HEK293T (cell line): Measurements from ENCODE around the gene PPM1H.

Experiments used
- CTCF ChIA-PET: fragments of 350-600 bp; formaldehyde crosslinking; extraction: SDS; loops from one replicate; lab custom pipeline; 2021; ENCODE audit warnings: antibody characterized with exemption, inconsistent platforms; lab: Yijun Ruan, JAX
- POLR2A ChIA-PET: fragments of 350-600 bp; formaldehyde crosslinking; extraction: SDS; loops from one replicate; lab custom pipeline; 2020; ENCODE audit warnings: antibody characterized with exemption, inconsistent platforms; lab: Yijun Ruan, JAX
- DNase-seq: peaks from one replicate; pipeline ENCODE4 v3.0.0; 2012; ENCODE audit warnings: mixed read lengths; ENCODE audit errors: extremely low spot score
- ARNT ChIP-seq: fragments of 450-650 bp; IDR thresholded peaks from 2 replicates; pipeline ENCODE4 v1.6.1; 2017; ENCODE audit warnings: mild to moderate bottlenecking
- BHLHE40 ChIP-seq: fragments of 450-650 bp; IDR thresholded peaks from 2 replicates; pipeline ENCODE4 v1.6.1; 2016; ENCODE audit warnings: mild to moderate bottlenecking, moderate library complexity, borderline replicate concordance
- CTBP1 ChIP-seq: fragments of 450-650 bp; IDR thresholded peaks from 2 replicates; pipeline ENCODE4 v1.6.1; 2016; ENCODE audit warnings: borderline replicate concordance
- ELF4 ChIP-seq: fragments of 450-650 bp; IDR thresholded peaks from 2 replicates; pipeline ENCODE4 v1.6.1; 2017; ENCODE audit warnings: antibody characterized with exemption
- FOXA1 ChIP-seq: fragments of 450-650 bp; IDR thresholded peaks from 2 replicates; pipeline ENCODE4 v1.6.1; 2016; ENCODE audit warnings: mild to moderate bottlenecking
- FOXK2 ChIP-seq: fragments of 450-650 bp; IDR thresholded peaks from 2 replicates; pipeline ENCODE4 v1.6.1; 2016; ENCODE audit warnings: mild to moderate bottlenecking
- FOXM1 ChIP-seq: fragments of 450-650 bp; IDR thresholded peaks from 2 replicates; pipeline ENCODE4 v1.6.1; 2017; ENCODE audit warnings: mild to moderate bottlenecking, borderline replicate concordance
- HDGF ChIP-seq: fragments of 450-650 bp; IDR thresholded peaks from 2 replicates; pipeline ENCODE4 v1.6.1; 2017; ENCODE audit warnings: antibody characterized with exemption, borderline replicate concordance
- L3MBTL2 ChIP-seq: fragments of 450-650 bp; conservative IDR thresholded peaks from 2 replicates; pipeline ENCODE4 v1.6.1; 2016; ENCODE audit warnings: mild to moderate bottlenecking
- LEF1 ChIP-seq: fragments of 450-650 bp; IDR thresholded peaks from 2 replicates; pipeline ENCODE4 v1.6.1; 2017; ENCODE audit warnings: mild to moderate bottlenecking, borderline replicate concordance
- NFRKB ChIP-seq: fragments of 450-650 bp; IDR thresholded peaks from 2 replicates; pipeline ENCODE4 v1.6.1; 2016; ENCODE audit warnings: mild to moderate bottlenecking, moderate library complexity
- SP1 ChIP-seq: fragments of 450-650 bp; IDR thresholded peaks from 2 replicates; pipeline ENCODE4 v1.6.1; 2017
- SUZ12 ChIP-seq: fragments of 450-650 bp; IDR thresholded peaks from 2 replicates; pipeline ENCODE4 v1.6.1; 2016; ENCODE audit warnings: mild to moderate bottlenecking
- TARDBP ChIP-seq: fragments of 450-650 bp; IDR thresholded peaks from 2 replicates; pipeline ENCODE4 v1.6.1; 2016
- ZNF384 ChIP-seq: fragments of 450-650 bp; IDR thresholded peaks from 2 replicates; pipeline ENCODE4 v1.6.1; 2016
- TF ChIP-seq, protein P1 (sequence below): fragments of 450-650 bp; IDR thresholded peaks from 2 replicates; pipeline ENCODE4 v1.6.1; 2016

The PPM1H gene

DNA sequence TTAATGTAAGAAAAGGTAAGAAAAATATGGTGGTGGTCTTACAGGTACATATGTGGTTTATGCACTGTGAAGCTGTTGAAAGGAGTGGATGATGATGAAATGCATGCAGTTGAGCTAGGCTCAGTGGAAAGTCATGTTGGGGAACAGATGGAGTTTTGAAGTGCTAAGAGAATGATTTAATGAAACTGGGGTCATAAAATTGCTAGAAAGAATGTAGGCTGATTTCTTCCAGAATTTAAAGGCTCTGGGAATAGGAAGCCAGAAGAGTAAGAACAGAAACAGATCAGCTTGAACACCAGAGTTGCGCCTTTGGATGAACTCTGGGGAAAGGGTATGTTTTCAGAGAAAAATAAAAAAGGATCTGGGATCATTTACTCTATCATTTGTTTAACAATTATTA, 321.9 kb downstream of the PPM1H start:
- POLR2A ChIA-PET = interaction anchor here (0.6 kb wide), 1 partner anchor 10 kb away, joined by 3 read pairs; no protein-coding TSS in a partner anchor
- CTCF ChIA-PET = no interaction called here
- TF ChIP-seq ZNF384 = no peak
- TF ChIP-seq LEF1 = no peak
- TF ChIP-seq BHLHE40 = no peak
- TF ChIP-seq FOXK2 = no peak
- TF ChIP-seq ARNT = no peak
- TF ChIP-seq SP1 = no peak
- no peak for TF ChIP-seq TARDBP
- TF ChIP-seq NFRKB = no peak
- no peak for TF ChIP-seq SUZ12
- no peak for TF ChIP-seq ELF4
- no peak for DNase-seq

DNA sequence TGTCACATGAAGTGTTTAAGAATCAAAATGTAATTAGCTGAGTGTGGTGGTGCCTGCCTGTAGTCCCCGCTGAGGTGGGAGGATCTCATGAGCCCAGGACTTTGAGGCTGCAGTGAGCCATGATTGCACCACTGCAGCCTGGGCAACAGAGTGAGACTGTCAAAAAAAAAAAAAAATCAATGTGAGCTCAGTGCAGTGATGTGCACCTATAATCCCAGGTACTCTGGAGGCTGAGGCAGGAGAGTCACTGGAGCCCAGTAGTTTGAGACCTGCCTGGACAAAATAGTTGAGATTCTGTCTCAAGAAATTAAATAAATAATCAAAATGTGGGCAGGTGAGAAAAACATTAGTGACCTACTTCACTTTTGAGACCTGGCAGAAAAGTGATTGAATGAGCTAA, 328.3 kb downstream of the PPM1H start:
- TF ChIP-seq FOXM1 (no peak), ZNF384 (peak; percentile 44; the same call in 1 of the 2 replicates)
- no peak for DNase-seq

DNA sequence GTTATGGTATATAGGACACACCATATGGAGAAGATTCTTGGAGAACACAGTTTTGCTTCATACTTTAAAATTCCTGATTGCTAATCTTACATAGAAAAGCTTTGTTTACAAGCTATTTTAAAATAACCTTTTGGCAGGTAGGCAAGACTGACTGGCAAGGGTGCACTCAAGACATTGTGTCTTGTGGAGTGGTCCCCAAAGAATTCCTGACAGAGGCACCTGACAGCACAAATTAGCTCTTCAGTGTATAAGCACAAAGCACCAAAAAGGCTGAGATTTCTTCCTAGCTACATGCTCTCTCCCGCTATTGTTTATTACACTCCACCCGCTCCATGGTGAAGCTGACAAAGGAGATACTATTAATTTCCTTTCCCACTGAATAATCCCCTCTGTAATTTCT, 329.0 kb downstream of the PPM1H start:
- ChIA-PET CTCF (interaction anchor here (0.7 to 1.1 kb wide), 3 partner anchors 189 to 346 kb away, joined by 3 to 5 read pairs (median 3); no protein-coding TSS in a partner anchor), POLR2A (no interaction called here)
- no peak for TF ChIP-seq ARNT
- no peak for TF ChIP-seq FOXK2
- TF ChIP-seq FOXM1 = no peak
- TF ChIP-seq HDGF = no peak
- no peak for TF ChIP-seq FOXA1
- no peak for TF ChIP-seq SP1
- TF ChIP-seq ZNF384 = no peak
- no peak for TF ChIP-seq CTBP1
- no peak for DNase-seq

More for the DNA sequence above, 328.3 kb downstream of the PPM1H start:
- CTCF ChIA-PET = interaction anchor here (1.0 to 1.1 kb wide), 2 partner anchors 188 to 192 kb away, joined by 3 to 5 read pairs; no protein-coding TSS in a partner anchor
- POLR2A ChIA-PET = no interaction called here

DNA sequence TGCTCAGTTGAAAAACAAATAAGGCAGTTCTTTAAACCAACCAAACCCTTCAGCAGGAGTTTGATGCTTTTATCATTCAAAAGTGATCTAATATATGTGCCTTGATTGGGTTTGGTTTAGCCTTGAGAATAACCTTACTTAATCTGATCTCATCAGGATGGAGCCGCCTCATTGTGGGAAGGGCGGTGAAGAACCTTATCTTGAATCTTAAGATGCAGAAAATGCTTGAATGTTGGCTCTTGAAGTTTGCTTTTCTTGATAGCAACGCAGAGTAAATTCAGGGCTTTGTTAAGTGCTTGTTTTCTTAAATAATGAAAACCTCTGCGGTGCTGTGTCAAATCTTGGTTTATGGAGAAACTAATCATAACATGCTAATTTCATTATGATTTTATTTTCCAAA, 330.1 kb downstream of the PPM1H start:
- CTCF ChIA-PET = no interaction called here
- POLR2A ChIA-PET = no interaction called here
- no peak for DNase-seq
- TF ChIP-seq NFRKB = no peak
- TF ChIP-seq TARDBP = no peak
- TF ChIP-seq ARNT = no peak
- TF ChIP-seq, protein P1, sequence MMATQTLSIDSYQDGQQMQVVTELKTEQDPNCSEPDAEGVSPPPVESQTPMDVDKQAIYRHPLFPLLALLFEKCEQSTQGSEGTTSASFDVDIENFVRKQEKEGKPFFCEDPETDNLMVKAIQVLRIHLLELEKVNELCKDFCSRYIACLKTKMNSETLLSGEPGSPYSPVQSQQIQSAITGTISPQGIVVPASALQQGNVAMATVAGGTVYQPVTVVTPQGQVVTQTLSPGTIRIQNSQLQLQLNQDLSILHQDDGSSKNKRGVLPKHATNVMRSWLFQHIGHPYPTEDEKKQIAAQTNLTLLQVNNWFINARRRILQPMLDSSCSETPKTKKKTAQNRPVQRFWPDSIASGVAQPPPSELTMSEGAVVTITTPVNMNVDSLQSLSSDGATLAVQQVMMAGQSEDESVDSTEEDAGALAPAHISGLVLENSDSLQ = no peak
- TF ChIP-seq ZNF384 = no peak
- TF ChIP-seq ELF4 = no peak
- TF ChIP-seq SUZ12 = no peak
- no peak for TF ChIP-seq HDGF
- no peak for TF ChIP-seq BHLHE40
- TF ChIP-seq LEF1 = no peak
- no peak for TF ChIP-seq CTBP1
- no peak for TF ChIP-seq FOXM1
- no peak for TF ChIP-seq SP1
- TF ChIP-seq FOXK2 = no peak
- TF ChIP-seq L3MBTL2 = no peak

DNA sequence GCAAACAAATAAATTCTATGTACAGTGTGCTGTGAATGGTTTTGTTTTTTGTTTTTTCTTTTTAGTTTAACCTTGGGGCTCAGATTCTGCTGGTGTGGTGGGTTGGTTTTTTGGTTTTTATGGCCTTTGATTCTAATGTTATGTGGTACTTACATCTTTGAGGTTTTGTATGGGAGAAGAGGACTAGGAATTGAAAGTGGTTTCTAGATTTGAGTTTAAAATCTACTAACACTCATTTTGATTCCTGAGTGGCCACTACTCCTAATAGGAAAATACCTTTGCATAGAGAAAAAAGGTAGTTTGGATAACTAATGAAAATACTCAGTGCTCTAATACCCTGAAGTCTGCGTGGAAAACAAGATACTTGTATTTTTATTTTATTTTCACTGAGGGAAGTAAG, 330.6 kb downstream of the PPM1H start:
- ChIA-PET CTCF (no interaction called here), POLR2A (interaction anchor here (1.0 kb wide), 1 partner anchor 18 kb away, joined by 4 read pairs; no protein-coding TSS in a partner anchor)
- no peak for TF ChIP-seq SUZ12
- no peak for TF ChIP-seq ZNF384
- no peak for TF ChIP-seq LEF1
- no peak for TF ChIP-seq ARNT
- no peak for TF ChIP-seq ELF4
- no peak for TF ChIP-seq BHLHE40
- TF ChIP-seq SP1 = no peak
- TF ChIP-seq, protein P1 = no peak
- TF ChIP-seq NFRKB = no peak
- no peak for TF ChIP-seq FOXK2
- no peak for TF ChIP-seq CTBP1
- TF ChIP-seq L3MBTL2 = no peak
- TF ChIP-seq FOXM1 = no peak
- TF ChIP-seq FOXA1 = no peak
- no peak for TF ChIP-seq TARDBP
- TF ChIP-seq HDGF = no peak
- no peak for DNase-seq

DNA sequence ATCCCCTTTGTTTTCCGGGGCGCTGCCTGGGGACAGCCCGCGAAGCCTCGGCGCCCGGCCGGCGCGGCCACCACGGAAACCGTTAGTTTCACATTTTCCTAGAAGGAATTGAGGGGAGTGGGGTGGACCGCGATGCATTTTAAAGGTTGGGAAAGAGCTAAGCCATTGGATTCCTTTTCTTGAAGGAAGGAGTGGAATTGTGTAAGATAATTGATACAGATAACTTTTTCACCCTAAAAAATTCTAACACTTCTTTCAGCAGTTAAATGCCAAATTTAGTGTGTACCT, 331.2 kb downstream of the PPM1H start:
- ChIA-PET CTCF (no interaction called here), POLR2A (interaction anchor here (0.8 to 1.5 kb wide), 7 partner anchors 9 to 191 kb away, joined by 3 to 6 read pairs (median 4); partner anchors contain the start of gene MON2)
- no peak for DNase-seq
- no peak for TF ChIP-seq FOXM1
- no peak for TF ChIP-seq BHLHE40
- no peak for TF ChIP-seq LEF1
- TF ChIP-seq HDGF = no peak
- no peak for TF ChIP-seq FOXK2
- no peak for TF ChIP-seq SUZ12
- TF ChIP-seq SP1 = no peak
- no peak for TF ChIP-seq ZNF384
- TF ChIP-seq FOXA1 = no peak
- TF ChIP-seq NFRKB = no peak
- no peak for TF ChIP-seq CTBP1

DNA sequence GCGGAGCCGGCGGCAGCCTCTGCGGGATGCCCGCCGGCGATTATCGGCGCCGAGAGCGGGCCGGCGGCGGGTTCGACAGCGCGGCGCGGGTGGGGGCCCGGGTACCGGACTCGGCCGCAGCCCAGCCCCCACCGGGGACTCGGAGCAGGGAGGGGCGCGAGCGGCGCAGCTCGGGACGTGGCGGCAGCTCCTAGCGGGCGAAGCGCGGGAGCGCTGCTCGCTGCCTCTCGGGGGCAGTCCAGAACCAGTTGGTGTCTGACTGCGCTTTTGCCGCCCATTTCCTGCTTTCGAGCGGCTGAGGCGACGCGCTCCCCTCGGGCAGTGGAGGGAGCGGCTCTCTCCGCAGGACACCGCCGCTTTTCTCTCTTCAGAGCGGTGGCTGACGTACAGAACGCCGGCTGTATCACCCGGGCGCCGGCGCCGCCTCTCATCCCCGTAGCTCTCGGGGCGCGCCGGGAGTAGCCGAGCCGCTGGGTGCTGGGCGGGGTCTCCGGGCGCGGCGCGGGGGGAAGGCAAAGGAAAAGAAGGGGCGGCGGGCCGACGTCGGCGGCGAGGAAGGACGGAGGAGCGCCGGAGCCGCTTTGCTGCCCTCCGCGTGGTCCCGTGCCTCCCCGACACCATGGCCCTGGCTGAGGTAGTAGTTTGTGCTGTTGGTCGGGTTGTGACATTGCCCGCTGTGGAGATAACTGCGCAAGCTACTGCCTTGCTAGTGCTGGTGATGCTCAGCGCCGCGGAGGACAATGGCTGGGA, 331.7 kb downstream of the PPM1H start:
- TF ChIP-seq FOXK2 (no peak), BHLHE40 (no peak), L3MBTL2 (peak; percentile 83), ZNF384 (no peak)
- peak; percentile 79 for DNase-seq
- POLR2A ChIA-PET = interaction anchor here (0.8 to 1.5 kb wide), 12 partner anchors 10 to 466 kb away, joined by 3 to 7 read pairs (median 4); partner anchors contain the start of gene MON2
- CTCF ChIA-PET = interaction anchor here (0.6 kb wide), 1 partner anchor 22 kb away, joined by 3 read pairs; no protein-coding TSS in a partner anchor
